Mesothelial cell of epicardium (in vitro differentiated cells): ENCODE measurements around the gene CACNB3. TPM values are rescaled to one million over a fixed set of nuclear protein-coding genes. Genes with fewer than 3 reads are reported as not detected.

Source experiments
- DNase-seq, 2 experiments: peaks; one replicate each; pipeline ENCODE4 v3.0.0; 2021; ENCODE audit warnings: low spot score in 2 of 2; ENCODE audit not compliant: unreplicated experiment in 2 of 2
- H3K27ac Mint-ChIP-seq: 2 replicates; pipeline ENCODE4 v1.8.0; 2021; ENCODE audit warnings: mixed read lengths
- H3K27me3 Mint-ChIP-seq: 2 replicates; pipeline ENCODE4 v1.8.0; 2021; ENCODE audit warnings: low read depth, mixed read lengths
- H3K36me3 Mint-ChIP-seq: 2 replicates; pipeline ENCODE4 v1.8.0; 2021; ENCODE audit warnings: mixed read lengths
- H3K4me1 Mint-ChIP-seq: 2 replicates; pipeline ENCODE4 v1.8.0; 2021; ENCODE audit warnings: mixed read lengths
- H3K4me3 Mint-ChIP-seq: 2 replicates; pipeline ENCODE4 v1.8.0; 2021; ENCODE audit warnings: mild to moderate bottlenecking, moderate library complexity, mixed read lengths
- H3K9me3 Mint-ChIP-seq: 2 replicates; pipeline ENCODE4 v1.8.0; 2021; ENCODE audit warnings: mixed read lengths
- CTCF ChIP-seq: fragments of 200-600 bp; sonication (generic); IDR thresholded peaks from one replicate; pipeline ENCODE4 v1.5.0; 2021; ENCODE audit warnings: antibody characterized with exemption; ENCODE audit not compliant: unreplicated experiment
- total RNA-seq: library from RNA; stranded (reverse); gene quantifications from 3 replicates; pipeline ENCODE4 v1.2.1, GENCODE V29; 2021

Gene CACNB3
- total RNA-seq, 1 donor from 2014 or later: 114 TPM

- no peak for TF ChIP-seq CTCF
- DNase-seq: no peak
- peak overlapping the region; percentile 85 for H3K4me3 Mint-ChIP-seq
- H3K4me1 Mint-ChIP-seq: peaks cover 60% of the 10 kb centered on the region
- no peaks in the 10 kb centered on the region for H3K27me3 Mint-ChIP-seq
- no peaks in the 10 kb centered on the region for H3K9me3 Mint-ChIP-seq
- H3K36me3 Mint-ChIP-seq: no peaks in the 10 kb centered on the region
- peak overlapping the region; percentile 93 for H3K27ac Mint-ChIP-seq
These were observed 2.0 kb upstream of the CACNB3 start for GRCh38 chr12:48816143-48816854.

- Mint-ChIP-seq H3K27ac (peak overlapping the region; percentile 79), H3K27me3 (no peaks in the 10 kb centered on the region), H3K9me3 (no peaks in the 10 kb centered on the region), H3K4me1 (peaks cover 47% of the 10 kb centered on the region), H3K4me3 (peak overlapping the region; percentile 85), H3K36me3 (peaks cover 3% of the 10 kb centered on the region)
- DNase-seq: no peak
- no peak for TF ChIP-seq CTCF
These were observed 715 bp downstream of the CACNB3 start for GRCh38 chr12:48818831-48819590.

- no peaks in the 10 kb centered on the region for H3K27me3 Mint-ChIP-seq
- H3K27ac Mint-ChIP-seq: peak overlapping the region; percentile 82
- H3K4me3 Mint-ChIP-seq: peak overlapping the region; percentile 85
- no peaks in the 10 kb centered on the region for H3K9me3 Mint-ChIP-seq
- peaks cover 46% of the 10 kb centered on the region for H3K4me1 Mint-ChIP-seq
- peaks cover 12% of the 10 kb centered on the region for H3K36me3 Mint-ChIP-seq
- no peak for DNase-seq
- TF ChIP-seq CTCF: no peak
These were observed 1.9 kb downstream of the CACNB3 start for GRCh38 chr12:48819986-48820725.

GRCh38 chr12:48822139-48822538 lies 3.8 kb downstream of the CACNB3 start:
- no peak for DNase-seq
- no peak for TF ChIP-seq CTCF
- H3K9me3 Mint-ChIP-seq: no peaks in the 10 kb centered on the region
- H3K36me3 Mint-ChIP-seq: peaks cover 26% of the 10 kb centered on the region
- H3K4me1 Mint-ChIP-seq: peaks cover 28% of the 10 kb centered on the region
- H3K4me3 Mint-ChIP-seq: no peak overlapping the region
- H3K27ac Mint-ChIP-seq: peak overlapping the region; percentile 2
- H3K27me3 Mint-ChIP-seq: no peaks in the 10 kb centered on the region

GRCh38 chr12:48822711-48823110 lies 4.4 kb downstream of the CACNB3 start:
- Mint-ChIP-seq H3K4me1 (peaks cover 22% of the 10 kb centered on the region), H3K27me3 (no peaks in the 10 kb centered on the region), H3K4me3 (no peak overlapping the region), H3K27ac (no peak overlapping the region), H3K36me3 (peaks cover 28% of the 10 kb centered on the region), H3K9me3 (no peaks in the 10 kb centered on the region)
- DNase-seq: no peak
- no peak for TF ChIP-seq CTCF
